HFFc6 (cell line): ENCODE measurements around the gene CARD9. TPM values are rescaled to one million over a fixed set of nuclear protein-coding genes. Genes with fewer than 3 reads are reported as not detected.
"Not testable (repeated sequence)": the region's sequence is repeated elsewhere in the genome, so short reads cannot be mapped to it uniquely, and the experiment has no call there.

Experiments used
- DNase-seq: peaks from one replicate; pipeline ENCODE4 v3.0.0-alpha.2; 2018
- H3K27ac Mint-ChIP-seq: 2 replicates; pipeline ENCODE4 v1.8.0; 2020; ENCODE audit warnings: mild to moderate bottlenecking, mixed read lengths
- H3K27me3 Mint-ChIP-seq: 2 replicates; pipeline ENCODE4 v1.8.0; 2021; ENCODE audit warnings: mild to moderate bottlenecking, moderate library complexity, mixed read lengths; ENCODE audit not compliant: insufficient read depth
- H3K36me3 Mint-ChIP-seq: 2 replicates; pipeline ENCODE4 v1.8.0; 2021; ENCODE audit warnings: low read depth, mixed read lengths
- H3K4me1 Mint-ChIP-seq: 2 replicates; pipeline ENCODE4 v1.8.0; 2020; ENCODE audit warnings: low read depth, mixed read lengths
- H3K4me3 Mint-ChIP-seq: 2 replicates; pipeline ENCODE4 v1.8.0; 2020; ENCODE audit warnings: mild to moderate bottlenecking, moderate library complexity, mixed read lengths
- H3K9me3 Mint-ChIP-seq: 2 replicates; pipeline ENCODE4 v1.8.0; 2020; ENCODE audit warnings: mild to moderate bottlenecking, mixed read lengths
- total RNA-seq, 6 experiments: library from RNA; stranded (reverse); fragmentation: NEBNext Ultra II Directional; extraction: Animal tissue kit (Norgen Biotek cat#: 25700); gene quantifications; 2 replicates in 1 of 6; 3 replicates in 5 of 6; pipeline ENCODE4 v1.2.3, GENCODE V29; 2021
- TF ChIP-seq, protein P1 (sequence below): fragments of 200-600 bp; sonication (generic); IDR thresholded peaks from 2 replicates; pipeline ENCODE4 v1.5.0; 2021; ENCODE audit warnings: antibody characterized with exemption, mild to moderate bottlenecking

The CARD9 gene
- total RNA-seq, 6 experiments from 2014 or later: 2.9 to 19.0 (median 3.2) TPM

DNA sequence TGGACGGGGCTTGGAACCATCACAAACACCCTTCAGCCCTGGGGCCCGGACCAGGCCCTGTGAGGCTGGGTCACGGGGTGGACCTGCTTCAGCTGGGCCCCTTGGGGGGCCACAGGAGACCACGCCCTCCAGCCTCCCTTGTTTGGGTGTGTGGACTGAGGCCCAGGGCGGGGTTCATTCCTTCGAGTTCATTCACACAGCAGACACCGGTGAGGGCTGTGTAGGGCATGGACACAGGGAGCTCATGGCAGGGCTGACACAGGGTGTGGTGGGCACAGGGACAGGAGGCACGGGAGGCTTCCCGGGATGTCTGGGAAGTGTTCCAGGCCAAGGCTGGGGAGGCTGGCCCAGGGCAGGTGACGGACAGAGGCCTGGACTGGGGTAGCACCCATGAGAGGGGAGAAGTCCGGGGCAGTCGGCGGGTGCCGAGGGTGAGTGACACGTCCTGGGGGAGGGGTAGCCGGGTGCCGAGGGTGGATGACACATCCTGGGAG lies 18.8 kb downstream of the CARD9 start:
- no peaks in the 10 kb centered on the region for H3K9me3 Mint-ChIP-seq
- peak overlapping the region; percentile 78 for H3K4me3 Mint-ChIP-seq
- H3K27ac Mint-ChIP-seq: peak overlapping the region; percentile 85
- peaks cover 7% of the 10 kb centered on the region for H3K4me1 Mint-ChIP-seq
- H3K27me3 Mint-ChIP-seq: peaks cover 11% of the 10 kb centered on the region
- DNase-seq: peak; percentile 67
- H3K36me3 Mint-ChIP-seq: no peaks in the 10 kb centered on the region
- TF ChIP-seq, protein P1, sequence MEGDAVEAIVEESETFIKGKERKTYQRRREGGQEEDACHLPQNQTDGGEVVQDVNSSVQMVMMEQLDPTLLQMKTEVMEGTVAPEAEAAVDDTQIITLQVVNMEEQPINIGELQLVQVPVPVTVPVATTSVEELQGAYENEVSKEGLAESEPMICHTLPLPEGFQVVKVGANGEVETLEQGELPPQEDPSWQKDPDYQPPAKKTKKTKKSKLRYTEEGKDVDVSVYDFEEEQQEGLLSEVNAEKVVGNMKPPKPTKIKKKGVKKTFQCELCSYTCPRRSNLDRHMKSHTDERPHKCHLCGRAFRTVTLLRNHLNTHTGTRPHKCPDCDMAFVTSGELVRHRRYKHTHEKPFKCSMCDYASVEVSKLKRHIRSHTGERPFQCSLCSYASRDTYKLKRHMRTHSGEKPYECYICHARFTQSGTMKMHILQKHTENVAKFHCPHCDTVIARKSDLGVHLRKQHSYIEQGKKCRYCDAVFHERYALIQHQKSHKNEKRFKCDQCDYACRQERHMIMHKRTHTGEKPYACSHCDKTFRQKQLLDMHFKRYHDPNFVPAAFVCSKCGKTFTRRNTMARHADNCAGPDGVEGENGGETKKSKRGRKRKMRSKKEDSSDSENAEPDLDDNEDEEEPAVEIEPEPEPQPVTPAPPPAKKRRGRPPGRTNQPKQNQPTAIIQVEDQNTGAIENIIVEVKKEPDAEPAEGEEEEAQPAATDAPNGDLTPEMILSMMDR: no peak

DNA sequence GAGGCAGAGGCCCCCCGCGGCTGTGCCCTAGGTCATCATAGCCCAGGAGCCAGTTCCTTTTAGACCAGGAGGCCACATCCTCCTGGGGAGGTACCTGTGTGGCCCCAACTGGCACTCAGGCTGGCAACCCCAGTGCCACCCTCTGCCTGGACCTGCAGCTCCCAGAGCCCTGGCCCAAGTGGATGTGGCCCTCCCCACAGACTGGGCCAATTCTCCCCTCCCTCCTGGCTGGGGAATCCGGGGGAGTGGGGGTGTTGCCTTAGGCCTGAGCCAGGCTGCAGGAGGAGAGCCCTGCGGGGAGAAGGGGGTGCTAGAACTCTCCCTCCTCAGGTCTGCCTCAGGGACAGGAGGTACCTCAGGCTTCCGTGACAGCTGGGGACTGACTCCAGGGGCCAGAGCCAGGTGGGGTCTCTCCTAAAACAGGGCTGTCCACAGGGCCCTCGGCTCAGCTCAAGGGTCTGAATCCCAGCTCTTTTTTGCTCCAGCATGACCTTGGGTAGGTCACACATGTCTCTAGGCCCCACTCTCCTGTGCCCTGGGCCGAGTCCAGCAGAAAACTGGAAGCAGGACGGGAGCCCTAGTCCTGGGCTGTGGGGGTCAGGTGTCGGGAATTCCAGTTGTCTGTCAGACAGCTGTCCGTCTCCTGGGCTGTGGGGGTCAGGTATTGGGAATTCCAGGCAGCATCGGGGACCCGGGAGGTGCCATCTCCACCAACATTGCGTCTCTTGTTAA lies 19.5 kb downstream of the CARD9 start:
- Mint-ChIP-seq H3K27ac (peak overlapping the region; percentile 85), H3K9me3 (no peaks in the 10 kb centered on the region)

DNA sequence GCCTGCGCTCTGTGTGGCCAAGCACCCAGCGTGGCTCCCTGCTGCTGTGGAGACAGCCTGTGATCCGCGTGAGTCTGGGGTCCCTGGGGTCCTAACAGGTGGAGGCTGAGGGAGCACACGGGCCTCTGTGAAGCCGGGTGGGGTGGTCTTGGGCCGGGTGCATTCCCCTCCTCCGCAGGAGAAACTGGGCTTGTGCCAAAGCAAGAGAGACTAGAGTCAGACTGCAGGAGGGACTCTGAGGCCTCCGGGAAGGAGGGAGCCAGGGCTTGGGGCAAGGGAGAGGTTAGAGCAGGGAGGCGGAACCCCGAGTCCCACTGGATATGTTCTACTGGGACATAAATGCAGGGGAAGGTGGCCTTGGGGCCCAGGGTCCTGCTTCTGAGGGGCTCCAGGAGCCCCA lies 20.4 kb downstream of the CARD9 start:
- Mint-ChIP-seq H3K27ac (no peak overlapping the region; the same call in 1 of the 2 replicates), H3K4me3 (no peak overlapping the region), H3K9me3 (no peaks in the 10 kb centered on the region), H3K27me3 (peaks cover 15% of the 10 kb centered on the region), H3K36me3 (no peaks in the 10 kb centered on the region), H3K4me1 (peaks cover 7% of the 10 kb centered on the region)
- DNase-seq: no peak
- TF ChIP-seq, protein P1: no peak

More for the DNA sequence above, 19.5 kb downstream of the CARD9 start:
- Mint-ChIP-seq H3K36me3 (no peaks in the 10 kb centered on the region), H3K4me1 (peaks cover 7% of the 10 kb centered on the region), H3K27me3 (peaks cover 11% of the 10 kb centered on the region), H3K4me3 (no peak overlapping the region)
- TF ChIP-seq, protein P1: no peak
- DNase-seq: no peak

DNA sequence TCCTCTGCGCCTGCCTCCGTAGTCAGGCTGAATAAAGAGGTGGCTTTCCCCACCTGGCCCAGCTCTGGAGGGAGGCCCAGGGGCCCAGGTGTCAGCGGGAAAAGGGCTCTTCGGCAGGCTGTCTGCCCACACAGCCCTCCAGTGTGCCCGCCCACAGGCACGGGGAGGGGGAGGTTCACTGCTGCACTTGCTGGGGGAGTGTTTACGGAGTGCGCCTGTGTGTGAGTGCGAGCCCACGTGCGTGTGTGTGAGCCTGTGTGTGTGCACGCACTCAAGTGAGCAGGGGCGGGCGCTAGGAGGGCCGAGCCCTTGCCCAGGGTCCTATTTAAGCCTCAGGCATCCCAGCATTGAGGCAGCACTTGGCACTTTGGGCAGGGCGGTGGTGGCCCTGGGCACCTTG lies 20.8 kb downstream of the CARD9 start:
- TF ChIP-seq, protein P1: no peak
- Mint-ChIP-seq H3K4me3 (no peak overlapping the region), H3K4me1 (peaks cover 7% of the 10 kb centered on the region)

DNA sequence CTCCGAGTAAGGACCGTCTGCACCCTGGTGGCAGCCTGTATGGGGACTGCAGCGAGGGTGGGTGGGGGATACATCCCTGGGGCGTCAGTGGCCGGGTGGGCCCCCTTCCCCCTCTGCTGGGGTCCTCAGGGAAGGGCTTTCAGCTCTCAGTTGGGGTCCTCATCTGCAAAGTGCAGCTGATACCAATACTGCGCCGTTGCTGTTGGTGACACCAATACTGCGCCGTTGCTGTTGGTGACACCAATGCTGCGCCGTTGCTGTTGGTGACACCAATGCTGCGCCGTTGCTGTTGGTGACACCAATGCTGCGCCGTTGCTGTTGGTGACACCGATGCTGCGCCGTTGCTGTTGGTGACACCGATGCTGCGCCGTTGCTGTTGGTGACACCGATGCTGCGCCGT lies 21.6 kb downstream of the CARD9 start:
- H3K4me1 Mint-ChIP-seq, DNase-seq, H3K4me3 Mint-ChIP-seq, H3K9me3 Mint-ChIP-seq, H3K27ac Mint-ChIP-seq, H3K36me3 Mint-ChIP-seq: not testable (repeated sequence)
- peaks cover 15% of the 10 kb centered on the region for H3K27me3 Mint-ChIP-seq

More for the DNA sequence above, 20.8 kb downstream of the CARD9 start:
- H3K27me3 Mint-ChIP-seq: peaks cover 15% of the 10 kb centered on the region
- H3K27ac Mint-ChIP-seq: no peak overlapping the region
- no peak for DNase-seq
- H3K9me3 Mint-ChIP-seq: no peaks in the 10 kb centered on the region
- no peaks in the 10 kb centered on the region for H3K36me3 Mint-ChIP-seq

DNA sequence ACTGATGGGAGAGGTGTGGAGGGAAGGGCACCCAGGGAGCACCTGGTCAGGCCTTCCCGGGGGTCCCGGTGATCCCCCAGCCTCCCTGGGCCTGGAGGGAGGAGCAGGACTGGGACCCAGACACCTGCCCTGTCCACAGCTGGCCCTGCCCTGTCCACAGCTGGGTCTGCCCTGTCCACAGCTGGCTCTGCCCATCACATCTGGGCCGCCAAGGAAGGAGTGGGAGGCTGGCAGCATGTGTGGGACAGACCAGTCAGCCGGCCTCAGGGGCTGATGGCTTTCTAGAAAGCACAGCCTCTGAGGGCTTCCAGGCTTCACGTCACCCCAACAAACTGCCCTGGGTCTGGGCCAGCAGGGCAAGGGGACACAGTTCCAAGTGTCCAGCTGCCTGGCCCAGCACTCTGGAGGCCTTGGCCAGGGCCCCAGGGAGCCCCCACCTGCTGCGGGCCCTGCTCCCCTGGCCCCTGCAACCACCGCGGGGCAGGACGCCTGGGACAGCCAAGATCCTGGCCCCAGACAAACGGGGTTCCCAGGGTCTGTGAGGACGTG lies 22.1 kb downstream of the CARD9 start:
- Mint-ChIP-seq H3K36me3 (no peaks in the 10 kb centered on the region), H3K27ac (no peak overlapping the region), H3K9me3 (no peaks in the 10 kb centered on the region), H3K4me3 (no peak overlapping the region), H3K27me3 (peaks cover 15% of the 10 kb centered on the region), H3K4me1 (peaks cover 7% of the 10 kb centered on the region)
- no peak for DNase-seq
- TF ChIP-seq, protein P1: no peak
